PC-3 (cell line): Measurements from ENCODE around the gene WDR83. TPM values are rescaled to one million over a fixed set of nuclear protein-coding genes. Genes with fewer than 3 reads are reported as not detected.

Source experiments
- ATAC-seq: fragments of 200-7000 bp; cut with Tn5 transposase; 2 replicates; pipeline ENCODE4 v1.9.1; 2020; ENCODE audit warnings: mild to moderate bottlenecking, moderate library complexity
- BruUV-seq: library from RNA; stranded (reverse); fragments of 400-500 nt; replicated peaks from 2 replicates; lab custom pipeline; 2021; lab: Mats Ljungman, UMichigan
- CTCF ChIA-PET: fragments of 300-600 bp; sonication (Branson Sonifier 250); formaldehyde crosslinking; loops from one replicate; lab custom pipeline; 2022; ENCODE audit warnings: antibody characterized with exemption; lab: Charles Lee
- POLR2A ChIA-PET: fragments of 300-600 bp; sonication (Branson Sonifier 250); formaldehyde crosslinking; loops from one replicate; lab custom pipeline; 2022; ENCODE audit warnings: antibody characterized with exemption; ENCODE audit not compliant: unreplicated experiment; lab: Charles Lee
- DNase-seq: peaks from one replicate; pipeline ENCODE4 v3.0.0-alpha.2; 2015
- H2AFZ ChIP-seq: fragments of 300-600 bp; sonication (generic); 2 replicates; pipeline ENCODE4 v1.6.0; 2016; ENCODE audit warnings: antibody characterized with exemption, low read length
- H3F3A ChIP-seq: fragments of 300-600 bp; sonication (generic); one replicate; pipeline ENCODE4 v1.6.0; 2017; ENCODE audit warnings: antibody characterized with exemption, low read length, control low read depth, mild to moderate bottlenecking; ENCODE audit not compliant: unreplicated experiment
- H3K27ac ChIP-seq: fragments of 300-600 bp; sonication (generic); 2 replicates; pipeline ENCODE4 v1.5.1; 2016; ENCODE audit warnings: mild to moderate bottlenecking, low read length
- H3K27me3 ChIP-seq: fragments of 300-600 bp; sonication (generic); 2 replicates; pipeline ENCODE4 v1.6.1; 2016; ENCODE audit warnings: low read length, mixed read lengths
- H3K36me3 ChIP-seq: fragments of 300-600 bp; sonication (generic); 2 replicates; pipeline ENCODE4 v1.6.1; 2016; ENCODE audit warnings: low read depth, mixed run types, low read length, mixed read lengths
- H3K4me1 ChIP-seq: fragments of 300-600 bp; sonication (generic); 2 replicates; pipeline ENCODE4 v1.5.1; 2016; ENCODE audit warnings: low read length; ENCODE audit not compliant: insufficient read depth
- H3K4me2 ChIP-seq: fragments of 300-600 bp; sonication (generic); 2 replicates; pipeline ENCODE4 v1.6.0; 2016; ENCODE audit warnings: low read length
- H3K4me3 ChIP-seq: fragments of 300-600 bp; sonication (generic); 2 replicates; pipeline ENCODE4 v1.5.1; 2016; ENCODE audit warnings: mild to moderate bottlenecking, low read length, mixed read lengths
- H3K79me2 ChIP-seq: fragments of 300-600 bp; sonication (generic); 2 replicates; pipeline ENCODE4 v1.6.1; 2017; ENCODE audit warnings: low read length, mixed read lengths
- H3K9ac ChIP-seq: fragments of 300-600 bp; sonication (generic); 2 replicates; pipeline ENCODE4 v1.6.0; 2016; ENCODE audit warnings: mild to moderate bottlenecking, low read length
- H3K9me2 ChIP-seq: fragments of 300-600 bp; sonication (generic); replicated peaks from 2 replicates; pipeline ENCODE4 v1.6.1; 2016; ENCODE audit warnings: mixed run types, low read length, mixed read lengths
- H3K9me3 ChIP-seq: fragments of 300-600 bp; sonication (generic); 2 replicates; pipeline ENCODE4 v1.6.1; 2016; ENCODE audit warnings: low read length, mixed read lengths
- H4K20me1 ChIP-seq: fragments of 300-600 bp; sonication (generic); 2 replicates; pipeline ENCODE4 v1.6.1; 2016; ENCODE audit warnings: low read length, mixed read lengths
- CTCF ChIP-seq: fragments of 300-600 bp; sonication (generic); conservative IDR thresholded peaks from 2 replicates; pipeline ENCODE4 v1.5.1; 2017; ENCODE audit warnings: antibody characterized with exemption, low read depth, mild to moderate bottlenecking, low read length
- EZH2 ChIP-seq: fragments of 300-600 bp; sonication (generic); IDR thresholded peaks from one replicate; pipeline ENCODE4 v1.6.1; 2017; ENCODE audit warnings: antibody characterized with exemption, mild to moderate bottlenecking, low read length; ENCODE audit not compliant: unreplicated experiment
- EZH2phosphoT487 ChIP-seq: fragments of 300-600 bp; sonication (generic); IDR thresholded peaks from 2 replicates; pipeline ENCODE4 v1.6.1; 2018; ENCODE audit warnings: mild to moderate bottlenecking, antibody characterized with exemption, low read length, borderline replicate concordance
- intact Hi-C: fragments of 100-400 bp; cut with micrococcal nuclease; formaldehyde crosslinking; loops from 2 replicates; pipeline ENCODE4 v1.9.0; 2023
- total RNA-seq: library from RNA; depleted of rRNA; stranded (reverse); fragments of >200 nt; gene quantifications from 2 replicates; pipeline ENCODE4 v1.2.3, GENCODE V29; 2014

Gene WDR83
- total RNA-seq, 1 experiment from 2014 or later: 39.5 TPM

GRCh38 chr19:12689581-12690216 lies 23.1 kb downstream of the WDR83 start:
- Histone ChIP-seq H3K36me3 (no peaks in the 10 kb centered on the region; the same call in none of the 2 replicates), H3K4me1 (no peaks in the 10 kb centered on the region), H4K20me1 (no peaks in the 10 kb centered on the region), H3K4me2 (no peak overlapping the region), H3K27me3 (no peaks in the 10 kb centered on the region), H3F3A (no peaks in the 10 kb centered on the region), H3K9ac (no peak overlapping the region), H3K9me2 (no peaks in the 10 kb centered on the region), H3K27ac (no peak overlapping the region), H3K9me3 (no peaks in the 10 kb centered on the region), H2AFZ (no peak overlapping the region), H3K79me2 (peaks cover 3% of the 10 kb centered on the region; the same call in 1 of the 2 replicates), H3K4me3 (no peak overlapping the region)
- no peak for DNase-seq
- no TSS peak for BruUV-seq
- ATAC-seq: no peak
- TF ChIP-seq EZH2 (no peak), CTCF (no peak)
- POLR2A ChIA-PET: no interaction called here
- CTCF ChIA-PET: no interaction called here
- intact Hi-C loops: no loop called here

GRCh38 chr19:12692960-12693359 lies 26.4 kb downstream of the WDR83 start:
- ATAC-seq: no peak

More at GRCh38 chr19:12692960-12693359, 26.4 kb downstream of the WDR83 start:
- no peak overlapping the region for H3K27ac ChIP-seq
- POLR2A ChIA-PET: no interaction called here
- DNase-seq: no peak
- no peak overlapping the region for H3K9ac ChIP-seq
- TF ChIP-seq CTCF (no peak), EZH2phosphoT487 (no peak), EZH2 (no peak)
- H3K79me2 ChIP-seq: peaks cover 14% of the 10 kb centered on the region
- intact Hi-C loops: no loop called here
- no TSS peak for BruUV-seq
- no peaks in the 10 kb centered on the region for H3K9me3 ChIP-seq
- no peaks in the 10 kb centered on the region for H4K20me1 ChIP-seq
- no peak overlapping the region for H3K4me2 ChIP-seq
- no peaks in the 10 kb centered on the region for H3K9me2 ChIP-seq
- CTCF ChIA-PET: no interaction called here
- H3F3A ChIP-seq: no peaks in the 10 kb centered on the region
- no peaks in the 10 kb centered on the region for H3K27me3 ChIP-seq
- H2AFZ ChIP-seq: no peak overlapping the region
- no peak overlapping the region for H3K4me3 ChIP-seq
- H3K4me1 ChIP-seq: peaks cover 15% of the 10 kb centered on the region
- no peaks in the 10 kb centered on the region; the same call in none of the 2 replicates for H3K36me3 ChIP-seq
